ENCODE measurements around the gene FARSA. TPM values are rescaled to one million over a fixed set of nuclear protein-coding genes. Genes with fewer than 3 reads are reported as not detected.

The FARSA gene
- total RNA-seq, 1 donor from 2014 or later: 71.6 TPM

DNA sequence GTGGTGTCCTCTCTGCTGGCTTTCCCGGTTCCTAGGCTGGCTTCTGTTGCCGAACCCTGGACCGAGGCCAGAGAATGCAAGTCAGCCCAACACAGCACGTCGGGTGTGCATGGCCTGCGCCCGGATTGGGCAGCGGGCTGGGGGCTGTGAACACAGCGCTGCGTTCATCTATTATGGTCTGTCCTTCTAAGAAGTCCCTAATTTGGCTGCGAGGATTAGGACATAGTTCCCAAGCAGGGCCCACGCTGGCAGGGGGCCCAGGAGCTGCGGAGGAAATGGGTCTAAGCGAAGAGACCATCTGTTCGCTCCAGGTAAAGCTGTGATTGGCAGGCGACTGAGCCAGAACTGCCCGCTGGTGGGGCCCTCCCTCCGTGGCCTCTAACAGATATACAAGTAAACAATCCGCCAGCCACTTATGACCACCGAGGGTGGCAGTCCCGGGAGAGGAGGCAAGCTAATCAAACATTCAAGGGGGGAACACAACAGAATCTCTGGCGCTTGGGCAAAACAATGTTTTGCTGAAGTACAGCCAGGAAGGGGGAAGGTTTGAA, 20.4 kb downstream of the FARSA start:
- Mint-ChIP-seq H3K27me3 (ENCODE audit: unreplicated experiment) (peaks cover 3% of the 10 kb centered on the region), H3K27ac (ENCODE audit: unreplicated experiment) (peak overlapping the region; percentile 87), H3K4me3 (ENCODE audit: unreplicated experiment) (peak overlapping the region; percentile 70), H3K9me3 (ENCODE audit: unreplicated experiment) (peaks cover 9% of the 10 kb centered on the region), H3K4me1 (ENCODE audit: low read depth, unreplicated experiment) (peaks cover 27% of the 10 kb centered on the region), H3K36me3 (ENCODE audit: unreplicated experiment) (no peaks in the 10 kb centered on the region)
- TF ChIP-seq CTCF (IDR thresholded peaks at IDR 0.05; ENCODE audit: partially characterized antibody, unreplicated experiment): no peak
- DNase-seq: peak; percentile 57

- H3K4me1 Mint-ChIP-seq (ENCODE audit: low read depth, unreplicated experiment): peaks cover 27% of the 10 kb centered on the region
- peaks cover 3% of the 10 kb centered on the region for H3K27me3 Mint-ChIP-seq (ENCODE audit: unreplicated experiment)
- H3K9me3 Mint-ChIP-seq (ENCODE audit: unreplicated experiment): peaks cover 7% of the 10 kb centered on the region
- no peak for DNase-seq
- H3K4me3 Mint-ChIP-seq (ENCODE audit: unreplicated experiment): peak overlapping the region; percentile 70
- peak overlapping the region; percentile 87 for H3K27ac Mint-ChIP-seq (ENCODE audit: unreplicated experiment)
- no peaks in the 10 kb centered on the region for H3K36me3 Mint-ChIP-seq (ENCODE audit: unreplicated experiment)
- no peak for TF ChIP-seq CTCF (IDR thresholded peaks at IDR 0.05; ENCODE audit: partially characterized antibody, unreplicated experiment)
These were observed 20.9 kb downstream of the FARSA start for GRCh38 chr19:12912571-12912970.

GRCh38 chr19:12907166-12907565, 26.3 kb downstream of the FARSA start:
- no peak for TF ChIP-seq CTCF (IDR thresholded peaks at IDR 0.05; ENCODE audit: partially characterized antibody, unreplicated experiment)
- Mint-ChIP-seq H3K27ac (ENCODE audit: unreplicated experiment) (no peak overlapping the region), H3K36me3 (ENCODE audit: unreplicated experiment) (no peaks in the 10 kb centered on the region), H3K27me3 (ENCODE audit: unreplicated experiment) (no peaks in the 10 kb centered on the region), H3K9me3 (ENCODE audit: unreplicated experiment) (peaks cover 7% of the 10 kb centered on the region), H3K4me1 (ENCODE audit: low read depth, unreplicated experiment) (peaks cover 7% of the 10 kb centered on the region), H3K4me3 (ENCODE audit: unreplicated experiment) (no peak overlapping the region)
- DNase-seq: no peak

- H3K27me3 Mint-ChIP-seq (ENCODE audit: unreplicated experiment): peaks cover 1% of the 10 kb centered on the region
- H3K4me3 Mint-ChIP-seq (ENCODE audit: unreplicated experiment): no peak overlapping the region
- no peak for DNase-seq
- no peaks in the 10 kb centered on the region for H3K4me1 Mint-ChIP-seq (ENCODE audit: low read depth, unreplicated experiment)
- peaks cover 2% of the 10 kb centered on the region for H3K9me3 Mint-ChIP-seq (ENCODE audit: unreplicated experiment)
- H3K36me3 Mint-ChIP-seq (ENCODE audit: unreplicated experiment): no peaks in the 10 kb centered on the region
- TF ChIP-seq CTCF (IDR thresholded peaks at IDR 0.05; ENCODE audit: partially characterized antibody, unreplicated experiment): no peak
- H3K27ac Mint-ChIP-seq (ENCODE audit: unreplicated experiment): no peak overlapping the region
These were observed 33.5 kb downstream of the FARSA start for GRCh38 chr19:12899891-12900518.

GRCh38 chr19:12896460-12896859, 37.1 kb downstream of the FARSA start:
- H3K4me1 Mint-ChIP-seq (ENCODE audit: low read depth, unreplicated experiment): no peaks in the 10 kb centered on the region
- peaks cover 2% of the 10 kb centered on the region for H3K9me3 Mint-ChIP-seq (ENCODE audit: unreplicated experiment)
- H3K27ac Mint-ChIP-seq (ENCODE audit: unreplicated experiment): no peak overlapping the region
- peaks cover 1% of the 10 kb centered on the region for H3K27me3 Mint-ChIP-seq (ENCODE audit: unreplicated experiment)
- H3K36me3 Mint-ChIP-seq (ENCODE audit: unreplicated experiment): no peaks in the 10 kb centered on the region
- no peak for TF ChIP-seq CTCF (IDR thresholded peaks at IDR 0.05; ENCODE audit: partially characterized antibody, unreplicated experiment)
- no peak for DNase-seq
- no peak overlapping the region for H3K4me3 Mint-ChIP-seq (ENCODE audit: unreplicated experiment)

Data from glutamatergic neuron (in vitro differentiated cells).